HFFc6 (cell line): ENCODE measurements around the gene HKDC1. TPM values are rescaled to one million over a fixed set of nuclear protein-coding genes. Genes with fewer than 3 reads are reported as not detected.
A peak's percentile ranks its signal among the peaks of the same experiment; 100 is the strongest.

ENCODE experiments used
- DNase-seq: peaks from one replicate; pipeline ENCODE4 v3.0.0-alpha.2; 2018
- H3K27ac Mint-ChIP-seq: 2 replicates; pipeline ENCODE4 v1.8.0; 2020; ENCODE audit warnings: mild to moderate bottlenecking, mixed read lengths
- H3K27me3 Mint-ChIP-seq: 2 replicates; pipeline ENCODE4 v1.8.0; 2021; ENCODE audit warnings: mild to moderate bottlenecking, moderate library complexity, mixed read lengths; ENCODE audit not compliant: insufficient read depth
- H3K36me3 Mint-ChIP-seq: 2 replicates; pipeline ENCODE4 v1.8.0; 2021; ENCODE audit warnings: low read depth, mixed read lengths
- H3K4me1 Mint-ChIP-seq: 2 replicates; pipeline ENCODE4 v1.8.0; 2020; ENCODE audit warnings: low read depth, mixed read lengths
- H3K4me3 Mint-ChIP-seq: 2 replicates; pipeline ENCODE4 v1.8.0; 2020; ENCODE audit warnings: mild to moderate bottlenecking, moderate library complexity, mixed read lengths
- H3K9me3 Mint-ChIP-seq: 2 replicates; pipeline ENCODE4 v1.8.0; 2020; ENCODE audit warnings: mild to moderate bottlenecking, mixed read lengths
- total RNA-seq, 6 experiments: library from RNA; stranded (reverse); fragmentation: NEBNext Ultra II Directional; extraction: Animal tissue kit (Norgen Biotek cat#: 25700); gene quantifications; 2 replicates in 1 of 6; 3 replicates in 5 of 6; pipeline ENCODE4 v1.2.3, GENCODE V29; 2021
- TF ChIP-seq, protein P1 (sequence below): fragments of 200-600 bp; sonication (generic); IDR thresholded peaks from 2 replicates; pipeline ENCODE4 v1.5.0; 2021; ENCODE audit warnings: antibody characterized with exemption, mild to moderate bottlenecking

The HKDC1 gene
- total RNA-seq, 6 experiments from 2014 or later, result 0.09 to 0.54 (median 0.42) TPM

DNA sequence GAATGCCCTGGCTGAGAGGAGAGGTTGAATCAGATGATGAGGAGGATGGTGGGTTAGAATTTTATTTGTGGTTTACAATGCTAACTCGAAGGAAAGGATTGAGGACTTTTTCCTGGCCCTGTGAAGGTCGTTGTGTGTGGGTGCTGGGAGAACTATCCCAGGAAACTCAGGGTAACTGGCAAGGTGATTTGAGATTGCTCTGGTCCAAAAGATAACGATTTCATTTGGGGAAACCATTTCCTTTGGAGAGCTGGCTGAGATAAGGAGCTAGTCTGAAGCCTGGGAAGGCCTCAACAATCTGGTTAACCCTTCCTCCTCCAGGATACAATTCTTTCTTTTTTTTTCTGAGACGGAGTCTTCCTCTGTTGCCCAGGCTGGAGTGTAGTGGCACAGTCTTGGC is 91.2 kb downstream of the HKDC1 start:
- Mint-ChIP-seq H3K36me3 (no peaks in the 10 kb centered on the region), H3K4me1 (peaks cover 14% of the 10 kb centered on the region), H3K27me3 (peaks cover 8% of the 10 kb centered on the region), H3K27ac (no peak overlapping the region), H3K9me3 (no peaks in the 10 kb centered on the region), H3K4me3 (no peak overlapping the region)
- DNase-seq, result no peak
- TF ChIP-seq, protein P1, sequence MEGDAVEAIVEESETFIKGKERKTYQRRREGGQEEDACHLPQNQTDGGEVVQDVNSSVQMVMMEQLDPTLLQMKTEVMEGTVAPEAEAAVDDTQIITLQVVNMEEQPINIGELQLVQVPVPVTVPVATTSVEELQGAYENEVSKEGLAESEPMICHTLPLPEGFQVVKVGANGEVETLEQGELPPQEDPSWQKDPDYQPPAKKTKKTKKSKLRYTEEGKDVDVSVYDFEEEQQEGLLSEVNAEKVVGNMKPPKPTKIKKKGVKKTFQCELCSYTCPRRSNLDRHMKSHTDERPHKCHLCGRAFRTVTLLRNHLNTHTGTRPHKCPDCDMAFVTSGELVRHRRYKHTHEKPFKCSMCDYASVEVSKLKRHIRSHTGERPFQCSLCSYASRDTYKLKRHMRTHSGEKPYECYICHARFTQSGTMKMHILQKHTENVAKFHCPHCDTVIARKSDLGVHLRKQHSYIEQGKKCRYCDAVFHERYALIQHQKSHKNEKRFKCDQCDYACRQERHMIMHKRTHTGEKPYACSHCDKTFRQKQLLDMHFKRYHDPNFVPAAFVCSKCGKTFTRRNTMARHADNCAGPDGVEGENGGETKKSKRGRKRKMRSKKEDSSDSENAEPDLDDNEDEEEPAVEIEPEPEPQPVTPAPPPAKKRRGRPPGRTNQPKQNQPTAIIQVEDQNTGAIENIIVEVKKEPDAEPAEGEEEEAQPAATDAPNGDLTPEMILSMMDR, result no peak

GRCh38 chr10:69312528-69312927 is 92.4 kb downstream of the HKDC1 start:
- Mint-ChIP-seq H3K27ac (no peak overlapping the region), H3K27me3 (peaks cover 8% of the 10 kb centered on the region), H3K36me3 (no peaks in the 10 kb centered on the region), H3K9me3 (no peaks in the 10 kb centered on the region), H3K4me1 (peaks cover 25% of the 10 kb centered on the region), H3K4me3 (no peak overlapping the region)
- DNase-seq, result no peak
- TF ChIP-seq, protein P1, result no peak

DNA sequence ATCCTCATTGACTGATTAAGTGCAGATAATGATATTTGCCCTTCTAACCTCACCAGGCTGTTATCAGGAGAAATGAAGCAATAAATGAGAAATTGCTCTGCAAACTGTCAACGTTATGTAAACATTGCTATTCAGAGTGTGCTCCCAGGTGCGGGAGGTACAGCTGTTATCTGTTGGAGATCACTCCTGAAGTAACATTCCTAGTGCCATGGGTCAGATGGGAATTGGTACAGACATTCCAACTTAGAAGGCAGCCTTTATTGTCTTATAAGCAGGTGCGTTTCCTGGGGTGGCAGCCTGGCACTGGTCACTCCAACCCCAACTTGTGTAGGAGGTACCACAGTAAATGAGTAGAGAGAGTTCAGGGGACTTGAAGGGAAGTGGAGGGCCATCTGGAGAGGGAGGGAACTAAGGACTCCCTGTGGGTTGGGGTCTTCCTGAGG is 95.0 kb downstream of the HKDC1 start:
- no peak for DNase-seq
- Mint-ChIP-seq H3K27ac (no peak overlapping the region; the same call in 1 of the 2 replicates), H3K4me3 (no peak overlapping the region), H3K4me1 (peaks cover 33% of the 10 kb centered on the region), H3K9me3 (no peaks in the 10 kb centered on the region), H3K36me3 (no peaks in the 10 kb centered on the region), H3K27me3 (peaks cover 2% of the 10 kb centered on the region)
- TF ChIP-seq, protein P1, result no peak

DNA sequence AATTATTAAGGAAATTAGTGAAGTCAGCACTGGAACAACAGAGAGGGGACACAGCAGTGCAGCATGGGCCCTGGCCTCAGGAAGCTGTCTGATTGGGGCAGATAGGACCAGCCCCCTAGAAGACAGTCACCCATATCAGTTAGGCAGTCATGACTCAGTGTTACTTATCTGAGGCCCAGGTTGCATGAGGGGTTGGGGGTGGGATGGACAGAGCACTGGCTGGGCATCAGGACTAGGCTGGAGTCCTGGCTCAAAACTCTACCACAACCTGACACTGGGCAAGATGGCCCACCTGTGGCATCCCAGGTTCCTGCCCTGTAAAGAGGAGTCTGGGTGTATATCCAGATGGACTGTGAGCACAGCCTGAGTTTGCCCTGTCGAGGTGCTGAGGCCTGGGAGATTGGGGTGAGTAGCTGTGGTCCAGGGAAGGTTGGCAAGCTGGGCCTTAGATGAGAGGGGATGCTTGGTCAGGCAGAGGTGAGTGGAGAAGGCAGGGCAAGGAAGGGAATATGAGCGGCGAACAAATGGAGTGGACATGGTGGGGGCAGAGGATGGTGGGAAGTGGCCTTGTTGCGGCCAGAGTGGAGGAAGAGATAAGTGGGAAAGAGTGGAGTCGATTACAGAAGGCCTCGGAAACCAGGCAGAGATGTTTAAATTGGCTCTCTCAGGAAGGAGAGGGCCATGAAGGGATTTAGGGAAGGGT is 95.6 kb downstream of the HKDC1 start:
- Mint-ChIP-seq H3K4me1 (peaks cover 39% of the 10 kb centered on the region), H3K27me3 (peaks cover 2% of the 10 kb centered on the region; the same call in 1 of the 2 replicates), H3K36me3 (peaks cover 1% of the 10 kb centered on the region; the same call in 1 of the 2 replicates), H3K4me3 (no peak overlapping the region), H3K27ac (peak overlapping the region; percentile 63), H3K9me3 (no peaks in the 10 kb centered on the region)
- TF ChIP-seq, protein P1, result no peak
- DNase-seq, result no peak

DNA sequence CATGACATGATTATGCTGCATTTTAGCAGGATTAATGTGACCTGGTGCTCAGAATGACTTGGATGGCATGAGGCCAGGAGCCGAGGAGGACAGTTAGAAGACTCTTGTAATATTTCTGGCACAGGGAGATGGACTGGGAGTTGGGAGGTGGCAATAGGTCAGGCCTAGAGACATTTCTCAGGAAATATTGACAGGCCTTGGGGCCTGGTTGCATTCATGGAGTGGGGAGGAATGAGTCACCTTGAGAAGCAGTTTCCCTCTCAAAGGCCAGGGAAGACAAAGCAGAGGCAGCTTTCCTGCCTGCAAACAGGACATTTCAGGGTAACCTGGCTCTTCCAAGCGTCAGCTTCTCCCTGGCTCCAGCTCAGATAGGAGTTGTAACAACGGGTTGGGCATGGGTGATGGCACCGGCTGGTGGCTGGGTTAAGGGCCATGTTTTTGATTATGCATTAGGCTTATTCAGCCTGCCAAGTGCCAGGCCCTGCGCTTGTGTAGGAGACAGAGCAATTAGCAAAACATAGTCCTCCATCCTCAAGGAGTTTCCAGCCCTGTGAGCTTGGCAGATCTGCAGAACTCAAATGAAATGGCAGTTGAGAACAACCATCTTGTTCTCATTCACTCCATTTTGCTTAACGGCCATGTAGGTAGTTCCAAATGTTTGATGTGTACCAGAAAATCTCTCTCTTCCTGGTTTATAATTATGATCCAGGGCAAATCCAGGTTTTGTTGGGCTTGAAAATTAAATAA is 96.4 kb downstream of the HKDC1 start:
- Mint-ChIP-seq H3K9me3 (no peaks in the 10 kb centered on the region), H3K27me3 (peaks cover 2% of the 10 kb centered on the region; the same call in 1 of the 2 replicates), H3K4me1 (peaks cover 46% of the 10 kb centered on the region), H3K4me3 (no peak overlapping the region), H3K27ac (peak overlapping the region; percentile 63), H3K36me3 (peaks cover 5% of the 10 kb centered on the region; the same call in 1 of the 2 replicates)
- peak; percentile 29 for DNase-seq
- TF ChIP-seq, protein P1, result no peak

Other genes starting within 250 kb of the HKDC1 start
- 10 to 100 TPM; 43.6 to 56.2 (median 51.9) TPM for gene KIFBP, start 231.5 kb upstream of the HKDC1 start, total RNA-seq
- 100 to 1,000 TPM; 128 to 471 (median 424) TPM for gene SRGN, start 132.2 kb upstream of the HKDC1 start, total RNA-seq
- 10 to 100 TPM; 47.9 to 62.8 (median 61.4) TPM for gene VPS26A, start 96.2 kb upstream of the HKDC1 start, total RNA-seq
- 10 to 100 TPM; 26.4 to 31.0 (median 28.9) TPM for gene SUPV3L1, start 40.1 kb upstream of the HKDC1 start, total RNA-seq
- gene HK1, start 58.2 kb downstream of the HKDC1 start, total RNA-seq, result 100 to 1,000 TPM; 149 to 158 (median 155) TPM
- gene TACR2, start 196.6 kb downstream of the HKDC1 start, total RNA-seq, result not detected
- gene TSPAN15, start 231.1 kb downstream of the HKDC1 start, total RNA-seq, result 1 to 10 TPM; 1.8 to 4.0 (median 2.1) TPM